Bone marrow (tissue), 2 donors: ENCODE results near the gene GCNT2.
"Not testable (repeated sequence)": the region's sequence is repeated elsewhere in the genome, so short reads cannot be mapped to it uniquely, and the experiment has no call there.

Experiments used
- DNase-seq, 2 donors: peaks; one replicate each; lab custom pipeline; 2025; lab: John Stamatoyannopoulos, UW

The GCNT2 gene

GRCh38 chr6:10660431-10661191, 139.5 kb downstream of the GCNT2 start:
- not testable (repeated sequence) for DNase-seq

DNA sequence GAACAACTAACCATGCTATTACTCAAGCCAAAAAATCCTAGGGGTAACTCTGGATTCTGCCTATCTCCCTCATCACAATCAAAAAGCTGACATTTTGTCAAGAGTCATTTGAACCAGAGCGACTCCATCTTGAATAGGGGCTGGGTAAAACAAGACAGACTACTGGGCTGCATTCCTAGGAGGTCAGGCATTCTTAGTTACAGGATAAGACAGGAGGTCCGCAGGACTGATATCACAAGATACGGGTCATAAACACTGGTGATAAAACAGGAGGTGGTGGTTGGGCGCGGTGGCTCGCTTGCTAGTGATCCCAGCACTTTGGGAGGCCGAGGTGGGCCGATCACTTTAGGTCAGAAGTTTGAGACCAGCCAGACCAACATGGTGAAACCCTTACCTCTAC, 141.1 kb downstream of the GCNT2 start:
- no peak for DNase-seq

DNA sequence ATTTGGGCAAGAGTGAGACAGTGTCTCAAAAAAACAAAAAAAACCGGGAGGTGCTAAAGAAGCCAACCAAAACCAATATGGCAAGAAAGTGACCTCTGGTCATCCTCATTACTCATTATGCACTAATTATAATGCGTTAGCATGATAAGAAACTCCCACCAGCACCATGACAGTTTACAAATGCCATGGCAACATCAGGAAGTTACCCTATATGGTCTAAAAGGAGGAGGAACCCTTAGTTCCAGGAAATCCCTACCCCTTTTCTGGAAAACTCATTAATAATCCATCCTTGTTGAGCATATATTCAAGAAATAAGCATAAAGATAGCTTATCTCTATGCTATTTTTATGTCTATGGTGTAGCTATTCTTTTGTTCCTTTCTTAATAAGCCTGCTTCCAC, 141.6 kb downstream of the GCNT2 start:
- no peak for DNase-seq

DNA sequence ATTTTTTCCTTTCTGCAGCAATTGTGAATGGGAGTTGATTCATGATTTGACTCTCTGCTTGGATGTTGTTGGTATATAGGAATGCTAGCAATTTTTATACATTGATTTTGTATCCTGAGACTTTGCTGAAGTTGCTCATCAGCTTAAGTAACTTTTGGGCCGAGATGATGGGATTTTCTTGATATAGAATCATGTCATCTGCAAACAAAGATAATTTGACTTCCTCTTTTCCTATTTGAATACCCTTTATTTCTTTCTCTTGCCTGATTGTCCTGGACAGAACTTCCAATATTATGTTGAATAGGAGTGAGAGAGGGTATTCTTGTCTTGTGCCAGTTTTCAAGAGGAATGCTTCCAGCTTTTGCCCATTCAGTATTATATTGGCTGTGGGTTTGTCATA, 144.4 kb downstream of the GCNT2 start:
- DNase-seq: not testable (repeated sequence)

GRCh38 chr6:10668126-10668917, 147.2 kb downstream of the GCNT2 start:
- DNase-seq: no peak

DNA sequence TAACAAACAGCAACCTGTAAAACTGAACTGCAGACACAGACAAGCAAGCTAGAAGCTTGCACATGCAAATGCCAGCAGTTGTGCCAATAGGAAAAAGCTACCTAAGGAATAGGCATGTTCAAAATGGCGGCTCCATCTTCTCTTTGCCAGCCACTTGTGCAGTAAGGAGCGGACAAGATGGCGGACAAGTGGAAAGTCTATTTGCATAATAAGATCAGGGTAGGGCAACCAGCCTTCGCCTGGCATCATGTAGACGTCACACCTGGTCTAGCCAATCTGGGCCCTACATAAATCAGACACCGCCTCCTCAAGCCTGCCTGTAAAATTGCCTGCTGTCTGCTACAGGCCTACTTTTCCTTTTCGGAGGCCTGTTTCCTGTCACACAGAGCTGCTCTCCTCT, 155.3 kb downstream of the GCNT2 start:
- no peak for DNase-seq

DNA sequence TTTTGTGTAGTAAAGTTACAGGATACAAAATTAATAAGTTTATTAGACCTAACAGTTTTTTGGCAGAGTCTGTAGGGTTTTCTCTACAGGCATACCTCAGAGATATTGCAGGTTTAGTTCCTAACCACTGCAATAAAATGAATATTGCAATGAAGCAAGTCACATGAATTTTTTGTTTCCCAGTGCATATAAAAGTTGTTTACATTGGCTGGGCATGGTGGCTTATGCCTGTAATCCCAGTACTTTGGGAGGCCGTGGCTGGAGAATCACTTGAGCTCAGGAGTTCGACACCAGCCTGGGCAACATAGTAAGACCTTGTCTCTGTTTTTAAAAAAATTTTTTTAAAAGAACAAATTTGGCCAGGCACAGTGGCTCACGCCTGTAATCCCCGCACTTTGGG, 157.3 kb downstream of the GCNT2 start:
- no peak for DNase-seq
